Astrocyte (in vitro differentiated cells and primary cell): Measurements from ENCODE around the gene LDLRAD4. TPM values are rescaled to one million over a fixed set of nuclear protein-coding genes. Genes with fewer than 3 reads are reported as not detected.

ENCODE experiments used
- DNase-seq: peaks from one replicate; pipeline ENCODE4 v3.0.0-alpha.2; 2010; ENCODE audit warnings: low read depth
- FAIRE-seq: peaks from 2 replicates; lab custom pipeline; 2011; peaks lifted over from hg19 to GRCh38; lab: Jason Lieb, UNC
- H2AFZ ChIP-seq: 2 replicates; pipeline ENCODE4 v1.6.0; 2012; ENCODE audit warnings: low read depth, low read length, inconsistent platforms
- H3K27ac ChIP-seq: 2 replicates; pipeline ENCODE4 v1.5.1; 2011; ENCODE audit warnings: low read depth, low read length, inconsistent platforms
- H3K27me3 ChIP-seq: 2 replicates; pipeline ENCODE4 v1.6.0; 2011; ENCODE audit warnings: low read length, inconsistent platforms; ENCODE audit not compliant: insufficient read depth
- H3K36me3 ChIP-seq: 2 replicates; pipeline ENCODE4 v1.5.1; 2011; ENCODE audit warnings: low read length, inconsistent platforms; ENCODE audit not compliant: insufficient read depth
- H3K4me1 ChIP-seq: 2 replicates; pipeline ENCODE4 v1.5.1; 2011; ENCODE audit warnings: low read length, inconsistent platforms; ENCODE audit not compliant: insufficient read depth
- H3K4me2 ChIP-seq: 2 replicates; pipeline ENCODE4 v1.6.0; 2012; ENCODE audit warnings: low read length, inconsistent platforms
- H3K4me3 ChIP-seq: 2 replicates; pipeline ENCODE4 v1.5.1; 2011; ENCODE audit warnings: low read depth, mild to moderate bottlenecking, low read length, inconsistent platforms; ENCODE audit not compliant: insufficient read depth
- H3K79me2 ChIP-seq: 2 replicates; pipeline ENCODE4 v1.6.0; 2012; ENCODE audit warnings: mild to moderate bottlenecking, low read length, inconsistent platforms; ENCODE audit not compliant: insufficient read depth
- H3K9ac ChIP-seq: 2 replicates; pipeline ENCODE4 v1.6.0; 2012; ENCODE audit warnings: mild to moderate bottlenecking, low read length, inconsistent platforms
- H3K9me3 ChIP-seq: 2 replicates; pipeline ENCODE4 v1.5.1; 2012; ENCODE audit warnings: low read depth, mild to moderate bottlenecking, low read length, inconsistent platforms; ENCODE audit not compliant: insufficient read depth
- H4K20me1 ChIP-seq: 2 replicates; pipeline ENCODE4 v1.6.0; 2012; ENCODE audit warnings: low read length, inconsistent platforms; ENCODE audit not compliant: insufficient read depth
- H3K27ac Mint-ChIP-seq: one replicate; pipeline ENCODE4 v1.8.0; 2021; ENCODE audit warnings: mild to moderate bottlenecking, mixed read lengths; ENCODE audit not compliant: unreplicated experiment
- H3K27me3 Mint-ChIP-seq: one replicate; pipeline ENCODE4 v1.8.0; 2021; ENCODE audit warnings: low read depth, mixed read lengths; ENCODE audit not compliant: unreplicated experiment
- H3K36me3 Mint-ChIP-seq: one replicate; pipeline ENCODE4 v1.8.0; 2021; ENCODE audit warnings: low read depth, mixed read lengths; ENCODE audit not compliant: unreplicated experiment
- H3K4me1 Mint-ChIP-seq: one replicate; pipeline ENCODE4 v1.8.0; 2021; ENCODE audit warnings: low read depth, mixed read lengths; ENCODE audit not compliant: unreplicated experiment
- H3K4me3 Mint-ChIP-seq: one replicate; pipeline ENCODE4 v1.8.0; 2021; ENCODE audit warnings: mild to moderate bottlenecking, moderate library complexity, mixed read lengths; ENCODE audit not compliant: unreplicated experiment
- H3K9me3 Mint-ChIP-seq: one replicate; pipeline ENCODE4 v1.8.0; 2021; ENCODE audit warnings: mild to moderate bottlenecking, mixed read lengths; ENCODE audit not compliant: unreplicated experiment
- EZH2 ChIP-seq: IDR thresholded peaks from 2 replicates; pipeline ENCODE4 v1.6.1; 2012; ENCODE audit warnings: mild to moderate bottlenecking, low read length, inconsistent platforms; ENCODE audit not compliant: insufficient read depth
- total RNA-seq: library from RNA; stranded (reverse); gene quantifications from 2 replicates; pipeline ENCODE4 v1.2.1, GENCODE V29; 2021
- TF ChIP-seq, protein P1 (sequence below): IDR thresholded peaks from 2 replicates; pipeline ENCODE4 v1.5.1; 2011; ENCODE audit warnings: low read depth, mild to moderate bottlenecking, inconsistent platforms, low read length, moderate library complexity; ENCODE audit not compliant: insufficient read depth

Gene LDLRAD4
- total RNA-seq, 1 donor from 2014 or later, result 26.0 TPM

DNA sequence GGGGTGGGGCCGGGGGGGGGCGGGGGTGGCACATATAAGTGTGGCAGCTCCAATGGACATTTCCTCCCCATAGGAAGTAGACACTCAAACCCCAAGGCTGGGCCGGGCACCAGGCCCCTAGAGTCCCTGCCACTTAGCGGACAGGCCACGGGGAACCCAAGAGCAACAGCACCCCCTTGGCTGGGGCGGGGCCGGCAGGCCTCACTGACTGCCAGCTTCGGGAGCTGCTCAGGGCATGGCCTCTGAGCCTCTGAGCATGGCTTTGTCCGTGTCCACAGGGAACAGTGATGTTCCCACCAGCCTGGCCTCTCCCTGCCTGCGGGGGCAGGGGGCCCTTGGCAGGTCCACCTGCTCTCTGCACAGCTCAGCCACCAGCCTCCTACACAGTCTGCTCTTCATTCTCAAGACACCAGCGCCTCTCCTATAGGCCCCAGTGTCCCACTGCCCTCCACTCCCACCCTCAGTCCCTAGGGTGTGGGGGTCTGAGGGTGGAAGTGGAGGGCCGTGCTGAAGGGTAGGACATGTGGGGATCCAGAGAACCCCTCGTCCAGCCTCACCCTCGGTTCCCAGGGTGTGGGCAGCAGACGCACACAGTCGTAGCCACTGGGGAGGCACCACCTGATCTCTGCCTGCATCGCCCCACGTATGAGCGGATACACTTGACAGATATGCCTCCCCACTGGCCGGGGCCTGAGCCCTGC is 401.1 kb downstream of the LDLRAD4 start:
- Histone ChIP-seq H3K27ac (no peak overlapping the region), H3K4me3 (no peak overlapping the region), H3K79me2 (no peaks in the 10 kb centered on the region), H4K20me1 (no peaks in the 10 kb centered on the region), H3K27me3 (no peaks in the 10 kb centered on the region), H3K9me3 (no peaks in the 10 kb centered on the region), H3K4me1 (no peaks in the 10 kb centered on the region), H3K36me3 (no peaks in the 10 kb centered on the region), H3K9ac (no peak overlapping the region), H3K4me2 (no peak overlapping the region), H2AFZ (no peak overlapping the region)
- TF ChIP-seq, protein P1, sequence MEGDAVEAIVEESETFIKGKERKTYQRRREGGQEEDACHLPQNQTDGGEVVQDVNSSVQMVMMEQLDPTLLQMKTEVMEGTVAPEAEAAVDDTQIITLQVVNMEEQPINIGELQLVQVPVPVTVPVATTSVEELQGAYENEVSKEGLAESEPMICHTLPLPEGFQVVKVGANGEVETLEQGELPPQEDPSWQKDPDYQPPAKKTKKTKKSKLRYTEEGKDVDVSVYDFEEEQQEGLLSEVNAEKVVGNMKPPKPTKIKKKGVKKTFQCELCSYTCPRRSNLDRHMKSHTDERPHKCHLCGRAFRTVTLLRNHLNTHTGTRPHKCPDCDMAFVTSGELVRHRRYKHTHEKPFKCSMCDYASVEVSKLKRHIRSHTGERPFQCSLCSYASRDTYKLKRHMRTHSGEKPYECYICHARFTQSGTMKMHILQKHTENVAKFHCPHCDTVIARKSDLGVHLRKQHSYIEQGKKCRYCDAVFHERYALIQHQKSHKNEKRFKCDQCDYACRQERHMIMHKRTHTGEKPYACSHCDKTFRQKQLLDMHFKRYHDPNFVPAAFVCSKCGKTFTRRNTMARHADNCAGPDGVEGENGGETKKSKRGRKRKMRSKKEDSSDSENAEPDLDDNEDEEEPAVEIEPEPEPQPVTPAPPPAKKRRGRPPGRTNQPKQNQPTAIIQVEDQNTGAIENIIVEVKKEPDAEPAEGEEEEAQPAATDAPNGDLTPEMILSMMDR, result no peak
- no peak for TF ChIP-seq EZH2
- H3K4me3 Mint-ChIP-seq, result no peak overlapping the region
- peaks cover 20% of the 10 kb centered on the region for H3K27me3 Mint-ChIP-seq
- H3K27ac Mint-ChIP-seq, result no peak overlapping the region
- H3K36me3 Mint-ChIP-seq, result peaks cover 10% of the 10 kb centered on the region
- H3K9me3 Mint-ChIP-seq, result no peaks in the 10 kb centered on the region
- FAIRE-seq (no peak), DNase-seq (no peak)
- H3K4me1 Mint-ChIP-seq, result peaks cover 30% of the 10 kb centered on the region

DNA sequence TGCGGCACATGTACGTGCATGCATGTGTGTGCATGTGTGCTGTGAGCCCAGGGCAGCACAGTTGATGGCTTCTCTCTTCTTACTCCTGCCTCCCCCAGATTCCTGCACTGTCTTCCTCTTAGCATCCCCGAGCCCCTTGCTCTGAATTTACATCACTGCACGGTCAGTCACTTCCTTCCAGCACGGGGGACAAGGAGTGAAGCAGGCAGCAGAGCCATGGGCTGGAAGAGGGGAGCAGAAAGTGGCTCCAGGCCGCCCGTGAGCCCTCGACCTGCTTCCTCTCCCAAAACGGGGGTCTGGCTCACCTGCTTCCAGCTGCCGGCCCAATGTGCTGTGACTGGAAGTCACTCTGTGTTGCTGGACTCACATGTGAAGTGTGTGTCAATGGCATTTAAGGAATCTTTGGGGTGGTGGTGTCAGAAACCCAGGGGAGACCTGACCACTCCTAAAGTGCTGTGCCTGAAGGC is 401.7 kb downstream of the LDLRAD4 start:
- Mint-ChIP-seq H3K4me3 (no peak overlapping the region), H3K27ac (peak overlapping the region; percentile 11), H3K4me1 (peaks cover 24% of the 10 kb centered on the region), H3K9me3 (no peaks in the 10 kb centered on the region), H3K27me3 (peaks cover 24% of the 10 kb centered on the region), H3K36me3 (peaks cover 10% of the 10 kb centered on the region)
- Histone ChIP-seq H3K9ac (no peak overlapping the region), H4K20me1 (no peaks in the 10 kb centered on the region), H3K36me3 (no peaks in the 10 kb centered on the region), H3K4me1 (no peaks in the 10 kb centered on the region), H3K9me3 (no peaks in the 10 kb centered on the region), H3K79me2 (no peaks in the 10 kb centered on the region), H2AFZ (no peak overlapping the region), H3K27me3 (no peaks in the 10 kb centered on the region), H3K4me3 (no peak overlapping the region), H3K4me2 (no peak overlapping the region), H3K27ac (no peak overlapping the region)
- DNase-seq (no peak), FAIRE-seq (no peak)
- TF ChIP-seq, protein P1, result no peak
- TF ChIP-seq EZH2, result no peak

DNA sequence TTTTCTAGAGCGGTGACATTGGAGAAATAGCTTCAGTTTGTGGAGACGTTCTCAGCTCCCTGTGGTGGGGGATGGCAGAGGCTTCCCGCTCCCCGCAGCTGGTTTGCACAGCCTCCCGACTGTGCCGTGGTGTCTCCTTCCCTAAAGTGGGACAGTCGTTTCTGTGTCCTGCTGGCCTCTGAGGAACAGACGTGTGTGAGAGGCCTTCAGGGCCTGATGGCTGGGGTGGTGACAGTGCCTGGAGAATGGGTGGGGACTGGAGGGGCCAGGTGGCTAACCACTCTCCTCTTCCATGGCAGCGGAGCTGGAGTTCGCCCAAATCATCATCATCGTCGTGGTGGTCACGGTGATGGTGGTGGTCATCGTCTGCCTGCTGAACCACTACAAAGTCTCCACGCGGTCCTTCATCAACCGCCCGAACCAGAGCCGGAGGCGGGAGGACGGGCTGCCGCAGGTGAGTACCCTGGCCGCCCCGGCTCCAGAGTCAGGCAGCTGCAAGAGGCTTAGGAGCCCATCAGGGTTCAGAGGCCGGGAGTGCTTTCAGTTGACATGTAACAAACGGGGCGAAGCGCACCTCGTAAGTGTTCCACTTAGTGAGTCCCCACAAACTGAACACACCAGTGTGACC is 402.4 kb downstream of the LDLRAD4 start:
- no peak overlapping the region for H3K4me2 ChIP-seq
- no peak overlapping the region for H2AFZ ChIP-seq
- H3K9me3 ChIP-seq, result no peaks in the 10 kb centered on the region
- peaks cover 17% of the 10 kb centered on the region for H3K4me1 Mint-ChIP-seq
- H3K4me1 ChIP-seq, result no peaks in the 10 kb centered on the region
- no peak overlapping the region for H3K9ac ChIP-seq
- DNase-seq (no peak), FAIRE-seq (no peak)
- H3K27ac Mint-ChIP-seq, result no peak overlapping the region
- no peak overlapping the region for H3K27ac ChIP-seq
- no peak overlapping the region for H3K4me3 ChIP-seq
- H3K36me3 ChIP-seq, result no peaks in the 10 kb centered on the region
- peaks cover 26% of the 10 kb centered on the region for H3K27me3 Mint-ChIP-seq
- peaks cover 10% of the 10 kb centered on the region for H3K36me3 Mint-ChIP-seq
- H3K79me2 ChIP-seq, result no peaks in the 10 kb centered on the region
- TF ChIP-seq, protein P1, result no peak
- no peak for TF ChIP-seq EZH2
- no peak overlapping the region for H3K4me3 Mint-ChIP-seq
- H3K9me3 Mint-ChIP-seq, result no peaks in the 10 kb centered on the region
- no peaks in the 10 kb centered on the region for H3K27me3 ChIP-seq
- H4K20me1 ChIP-seq, result no peaks in the 10 kb centered on the region
